ENCODE measurements around the gene PAK2. TPM values are rescaled to one million over a fixed set of nuclear protein-coding genes. Genes with fewer than 3 reads are reported as not detected.

PAK2 gene
- total RNA-seq, 2 donors from 2014 or later: 41.7 to 47.0 TPM

GRCh38 chr3:196793246-196793645 is 53.6 kb downstream of the PAK2 start:
- Histone ChIP-seq H3K27ac (no peak overlapping the region), H3K27me3 (replicated peaks; ENCODE audit: insufficient read depth) (no peaks in the 10 kb centered on the region), H3K4me1 (ENCODE audit: control insufficient read depth in 1 of 2, low read depth in 2 of 2) (peaks cover 0 to 11% of the 10 kb centered on the region in 2 donors), H3K9me3 (no peaks in the 10 kb centered on the region), H3K4me3 (no peak overlapping the region), H3K36me3 (no peaks in the 10 kb centered on the region)
- ATAC-seq (ENCODE audit: insufficient number of reproducible peaks, low FRiP score, low read depth) (no peak), DNase-seq (ENCODE audit: low spot score) (no peak)
- TF ChIP-seq CTCF (IDR thresholded peaks at IDR 0.05): no peak

DNA sequence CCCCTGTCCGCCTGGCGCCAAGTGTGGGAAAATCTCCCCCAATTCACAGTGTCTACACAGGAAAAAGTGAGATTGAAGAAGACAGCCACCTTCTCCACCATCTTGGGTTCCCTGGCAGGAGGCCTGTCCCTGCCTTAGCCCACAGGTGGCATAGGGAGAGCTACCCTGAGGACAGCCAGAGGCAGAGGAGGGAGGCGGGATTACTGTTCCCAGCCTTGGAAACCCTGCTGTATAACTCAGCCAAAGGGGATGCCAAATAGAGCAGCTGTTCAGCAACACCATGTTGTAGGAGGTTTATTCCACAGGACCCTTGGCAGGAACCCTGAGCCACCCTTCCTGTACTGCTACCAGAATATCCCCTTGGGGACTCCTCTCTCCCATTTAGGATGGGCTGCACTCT is 54.8 kb downstream of the PAK2 start:
- no peaks in the 10 kb centered on the region for H3K9me3 ChIP-seq
- no peak overlapping the region for H3K27ac ChIP-seq
- ATAC-seq (ENCODE audit: insufficient number of reproducible peaks, low FRiP score, low read depth) (no peak), DNase-seq (ENCODE audit: low spot score) (no peak)
- no peaks in the 10 kb centered on the region for H3K27me3 ChIP-seq (replicated peaks; ENCODE audit: insufficient read depth)
- H3K4me1 ChIP-seq (ENCODE audit: control insufficient read depth in 1 of 2, low read depth in 2 of 2): peaks cover 0 to 11% of the 10 kb centered on the region in 2 donors
- H3K4me3 ChIP-seq: no peak overlapping the region
- no peak for TF ChIP-seq CTCF (IDR thresholded peaks at IDR 0.05)
- H3K36me3 ChIP-seq: no peaks in the 10 kb centered on the region

DNA sequence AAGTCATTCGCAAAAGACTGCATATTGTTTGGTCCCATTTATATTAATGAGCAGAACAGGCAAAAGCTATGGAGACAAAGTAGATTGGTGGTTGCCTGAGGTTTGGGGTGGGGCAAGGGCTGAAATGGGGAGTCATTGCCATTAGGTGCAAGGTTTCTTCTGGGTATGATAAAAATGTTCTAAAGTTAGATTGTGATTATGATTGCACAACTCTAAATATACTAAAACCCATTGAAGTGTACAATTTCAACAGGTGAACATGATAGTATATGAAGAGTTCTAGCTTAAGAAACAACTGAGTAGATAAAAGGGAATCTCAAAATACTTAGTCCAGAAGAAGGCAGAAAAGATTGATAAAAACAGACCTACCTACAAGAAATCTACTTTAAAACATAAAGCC is 56.7 kb downstream of the PAK2 start:
- TF ChIP-seq CTCF (IDR thresholded peaks at IDR 0.05): no peak
- peaks cover 0 to 11% of the 10 kb centered on the region in 2 donors for H3K4me1 ChIP-seq (ENCODE audit: control insufficient read depth in 1 of 2, low read depth in 2 of 2)
- no peaks in the 10 kb centered on the region for H3K27me3 ChIP-seq (replicated peaks; ENCODE audit: insufficient read depth)
- no peaks in the 10 kb centered on the region for H3K36me3 ChIP-seq
- DNase-seq (ENCODE audit: low spot score): no peak
- no peaks in the 10 kb centered on the region for H3K9me3 ChIP-seq
- H3K27ac ChIP-seq: no peak overlapping the region
- H3K4me3 ChIP-seq: no peak overlapping the region
- ATAC-seq (ENCODE audit: insufficient number of reproducible peaks, low FRiP score, low read depth): no peak

GRCh38 chr3:196800742-196801434 is 61.2 kb downstream of the PAK2 start:
- H3K4me3 ChIP-seq: no peak overlapping the region
- H3K27ac ChIP-seq: no peak overlapping the region
- H3K27me3 ChIP-seq (replicated peaks; ENCODE audit: insufficient read depth): no peaks in the 10 kb centered on the region
- no peak for TF ChIP-seq CTCF (IDR thresholded peaks at IDR 0.05)
- no peaks in the 10 kb centered on the region for H3K9me3 ChIP-seq
- ATAC-seq (ENCODE audit: insufficient number of reproducible peaks, low FRiP score, low read depth) (no peak), DNase-seq (ENCODE audit: low spot score) (no peak)
- no peaks in the 10 kb centered on the region for H3K4me1 ChIP-seq (ENCODE audit: control insufficient read depth in 1 of 2, low read depth in 2 of 2)
- H3K36me3 ChIP-seq: peaks cover 12% of the 10 kb centered on the region

- no peaks in the 10 kb centered on the region for H3K9me3 ChIP-seq
- no peak overlapping the region for H3K4me3 ChIP-seq
- DNase-seq (ENCODE audit: low spot score) (no peak), ATAC-seq (ENCODE audit: insufficient number of reproducible peaks, low FRiP score, low read depth) (no peak)
- H3K27ac ChIP-seq: no peak overlapping the region
- no peaks in the 10 kb centered on the region for H3K27me3 ChIP-seq (replicated peaks; ENCODE audit: insufficient read depth)
- TF ChIP-seq CTCF (IDR thresholded peaks at IDR 0.05): no peak
- H3K4me1 ChIP-seq (ENCODE audit: control insufficient read depth in 1 of 2, low read depth in 2 of 2): no peaks in the 10 kb centered on the region
- peaks cover 20% of the 10 kb centered on the region for H3K36me3 ChIP-seq
These were observed 64.3 kb downstream of the PAK2 start for GRCh38 chr3:196803891-196804468.

Measured in thoracic aorta (tissue), 2 donors.